IPS-15b (cell line): ENCODE data around the gene PWWP3B.

ENCODE experiments used
- H3K27me3 ChIP-seq: one replicate; pipeline ENCODE4 v1.6.1; 2013; ENCODE audit warnings: low read length; ENCODE audit not compliant: control insufficient read depth, insufficient read depth
- H3K36me3 ChIP-seq: one replicate; pipeline ENCODE4 v1.6.1; 2013; ENCODE audit warnings: low read length; ENCODE audit not compliant: control insufficient read depth, insufficient read depth
- H3K4me1 ChIP-seq: one replicate; pipeline ENCODE4 v1.6.1; 2013; ENCODE audit warnings: mild to moderate bottlenecking, low read length; ENCODE audit not compliant: control insufficient read depth, insufficient read depth
- H3K4me3 ChIP-seq: one replicate; pipeline ENCODE4 v1.5.1; 2013; ENCODE audit warnings: low read depth, low read length
- H3K9ac ChIP-seq: one replicate; pipeline ENCODE4 v1.6.1; 2013; ENCODE audit warnings: low read depth, mild to moderate bottlenecking, low read length
- H3K9me3 ChIP-seq: one replicate; pipeline ENCODE4 v1.6.1; 2013; ENCODE audit warnings: mild to moderate bottlenecking, low read length; ENCODE audit not compliant: control insufficient read depth, insufficient read depth

Gene PWWP3B

DNA sequence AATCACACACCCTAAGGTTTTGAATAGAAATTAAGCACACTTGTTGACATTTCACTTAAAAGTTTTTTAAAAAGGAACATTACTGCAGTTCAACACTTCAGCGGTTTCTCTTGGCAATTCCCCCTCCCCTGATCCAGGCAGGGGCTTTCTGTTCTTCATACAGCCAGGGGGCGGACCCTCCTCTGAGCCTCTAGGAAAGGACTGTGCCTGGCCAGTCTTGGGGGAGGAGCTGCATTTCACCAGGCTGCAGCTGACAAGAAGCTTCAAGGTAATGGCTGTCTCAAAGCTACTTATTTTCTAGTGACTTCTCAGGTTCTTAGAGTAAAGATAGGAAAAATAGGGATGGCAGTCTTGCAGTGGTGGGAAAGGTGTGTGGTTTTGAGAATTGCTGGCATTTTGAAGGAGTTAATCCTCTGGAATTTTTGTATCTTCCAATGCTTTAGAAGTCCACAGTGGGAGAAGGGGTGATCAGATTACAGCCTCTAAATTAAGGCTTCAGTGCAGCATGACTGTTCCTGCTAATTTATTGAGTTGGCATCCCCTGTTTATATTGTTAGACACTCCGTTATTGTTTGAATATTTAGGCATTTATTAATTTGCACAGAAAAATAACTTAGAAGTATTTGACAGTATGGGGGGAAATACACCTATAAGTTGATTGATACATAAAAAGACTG, 33.5 kb downstream of the PWWP3B start:
- Histone ChIP-seq H3K4me3 (no peak overlapping the region), H3K4me1 (peaks cover 2% of the 10 kb centered on the region), H3K9me3 (no peaks in the 10 kb centered on the region), H3K9ac (no peak overlapping the region), H3K27me3 (no peaks in the 10 kb centered on the region), H3K36me3 (no peaks in the 10 kb centered on the region)

DNA sequence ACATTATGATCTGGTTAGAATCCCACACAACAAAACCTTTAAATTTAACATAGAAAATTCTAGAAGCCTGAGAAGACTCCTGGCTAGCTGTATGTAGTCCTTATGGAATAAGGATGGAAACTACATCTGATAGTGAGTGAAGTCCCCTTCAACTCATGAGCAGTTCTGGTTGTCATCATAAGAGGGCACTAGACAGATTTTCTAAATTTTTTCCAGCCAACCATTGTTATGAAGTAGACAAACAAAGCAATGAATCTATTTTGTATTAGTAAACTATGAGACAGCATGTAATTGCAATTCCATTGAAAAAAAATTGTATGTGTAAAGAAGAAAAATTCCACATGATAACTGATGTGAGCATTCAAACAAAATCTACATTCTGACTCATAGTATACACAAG, 35.2 kb downstream of the PWWP3B start:
- Histone ChIP-seq H3K4me3 (no peak overlapping the region), H3K9me3 (no peaks in the 10 kb centered on the region), H3K36me3 (no peaks in the 10 kb centered on the region), H3K9ac (no peak overlapping the region), H3K4me1 (no peaks in the 10 kb centered on the region), H3K27me3 (no peaks in the 10 kb centered on the region)

DNA sequence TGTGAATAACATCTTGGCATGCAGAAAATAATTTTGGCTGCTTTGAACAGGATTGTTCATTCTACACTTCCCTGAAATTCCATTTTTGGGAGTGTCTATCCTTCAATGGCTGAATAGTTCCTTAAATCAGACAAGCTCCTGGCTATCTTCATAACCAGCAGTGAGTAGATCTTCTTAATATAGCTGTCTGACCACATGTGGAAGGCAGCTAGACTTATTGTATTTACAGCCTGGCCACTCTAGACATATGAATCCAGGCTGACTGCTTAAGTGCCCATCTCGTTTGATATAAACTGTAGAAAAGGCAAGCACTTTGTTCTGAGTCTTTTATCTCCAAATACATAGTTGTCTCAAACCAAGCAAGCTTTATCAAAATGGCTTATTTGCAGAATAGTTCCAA, 40.0 kb downstream of the PWWP3B start:
- no peaks in the 10 kb centered on the region for H3K9me3 ChIP-seq
- H3K27me3 ChIP-seq, result no peaks in the 10 kb centered on the region
- H3K9ac ChIP-seq, result no peak overlapping the region
- H3K4me3 ChIP-seq, result no peak overlapping the region
- no peaks in the 10 kb centered on the region for H3K4me1 ChIP-seq
- H3K36me3 ChIP-seq, result no peaks in the 10 kb centered on the region
